MCF 10A (cell line): ENCODE results near the gene IDH2. TPM values are rescaled to one million over a fixed set of nuclear protein-coding genes. Genes with fewer than 3 reads are reported as not detected.

ENCODE experiments used
- BruUV-seq: library from RNA; stranded (reverse); fragments of 400-500 nt; replicated peaks from 2 replicates; lab custom pipeline; 2021; lab: Mats Ljungman, UMichigan
- CTCF ChIA-PET: fragments of 300-600 bp; sonication (Branson Sonifier 250); formaldehyde crosslinking; extraction: SDS; loops from one replicate; lab custom pipeline; 2021; ENCODE audit warnings: antibody characterized with exemption, inconsistent platforms; lab: Yijun Ruan, JAX
- POLR2A ChIA-PET: fragments of 300-600, 350-650 bp; sonication (Branson Sonifier 250); formaldehyde crosslinking; extraction: SDS; loops from one replicate; lab custom pipeline; 2020; ENCODE audit warnings: antibody characterized with exemption, inconsistent platforms; lab: Yijun Ruan, JAX
- DNase-seq: peaks from one replicate; pipeline ENCODE4 v3.0.0-alpha.2; 2018; ENCODE audit not compliant: unreplicated experiment
- H3K27ac Mint-ChIP-seq: one replicate; pipeline ENCODE4 v1.8.0; 2022; ENCODE audit warnings: mild to moderate bottlenecking, low read depth, mixed read lengths; ENCODE audit not compliant: unreplicated experiment
- H3K27me3 Mint-ChIP-seq: one replicate; pipeline ENCODE4 v1.8.0; 2022; ENCODE audit warnings: mixed read lengths; ENCODE audit not compliant: insufficient read depth, unreplicated experiment
- H3K36me3 Mint-ChIP-seq: one replicate; pipeline ENCODE4 v1.8.0; 2022; ENCODE audit warnings: mild to moderate bottlenecking, moderate library complexity, mixed read lengths; ENCODE audit not compliant: insufficient read depth, unreplicated experiment
- H3K4me1 Mint-ChIP-seq: one replicate; pipeline ENCODE4 v1.8.0; 2022; ENCODE audit warnings: mixed read lengths; ENCODE audit not compliant: insufficient read depth, unreplicated experiment
- H3K4me3 Mint-ChIP-seq: one replicate; pipeline ENCODE4 v1.8.0; 2022; ENCODE audit warnings: mild to moderate bottlenecking, moderate library complexity, mixed read lengths; ENCODE audit not compliant: unreplicated experiment
- H3K9me3 Mint-ChIP-seq: one replicate; pipeline ENCODE4 v1.8.0; 2022; ENCODE audit warnings: mixed read lengths; ENCODE audit not compliant: unreplicated experiment
- intact Hi-C: fragments of 100-400 bp; cut with micrococcal nuclease; formaldehyde crosslinking; loops from 2 replicates; pipeline ENCODE4 v1.14.1; 2022
- total RNA-seq: library from RNA; stranded (reverse); gene quantifications from 2 replicates; pipeline ENCODE4 v1.2.3, GENCODE V29; 2022
- TF ChIP-seq, protein P1 (sequence below): fragments of 200-600 bp; IDR thresholded peaks from one replicate; pipeline ENCODE4 v1.8.0; 2022; ENCODE audit warnings: antibody characterized with exemption, mild to moderate bottlenecking; ENCODE audit not compliant: unreplicated experiment

IDH2 gene
- total RNA-seq, 1 experiment from 2014 or later, result 10.2 TPM

DNA sequence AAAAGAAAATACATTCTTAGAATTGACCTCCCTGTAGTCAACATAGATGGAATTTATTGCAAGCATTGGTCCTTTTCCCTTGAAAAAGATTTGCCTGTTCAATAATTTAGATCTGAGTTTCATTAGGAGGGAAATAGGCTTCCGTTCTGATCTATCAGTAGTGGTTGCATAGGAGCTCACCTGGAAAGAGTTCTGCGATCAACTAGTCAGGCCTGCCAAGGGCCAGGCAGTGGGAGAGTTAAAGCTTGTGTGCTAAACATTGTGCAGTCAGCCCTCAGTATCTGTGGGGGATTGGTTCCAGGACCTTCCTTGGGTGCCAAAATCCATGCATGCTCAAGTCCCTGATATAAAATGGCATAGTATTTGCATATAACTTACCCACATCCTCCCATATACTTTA is 29.6 kb upstream of the IDH2 start:
- no peak for DNase-seq
- POLR2A ChIA-PET, result interaction anchor here (0.5 kb wide), 1 partner anchor 54 kb away, joined by 3 read pairs; no protein-coding TSS in a partner anchor
- no TSS peak for BruUV-seq
- no peaks in the 10 kb centered on the region for H3K36me3 Mint-ChIP-seq
- peaks cover 28% of the 10 kb centered on the region for H3K27me3 Mint-ChIP-seq
- TF ChIP-seq, protein P1, sequence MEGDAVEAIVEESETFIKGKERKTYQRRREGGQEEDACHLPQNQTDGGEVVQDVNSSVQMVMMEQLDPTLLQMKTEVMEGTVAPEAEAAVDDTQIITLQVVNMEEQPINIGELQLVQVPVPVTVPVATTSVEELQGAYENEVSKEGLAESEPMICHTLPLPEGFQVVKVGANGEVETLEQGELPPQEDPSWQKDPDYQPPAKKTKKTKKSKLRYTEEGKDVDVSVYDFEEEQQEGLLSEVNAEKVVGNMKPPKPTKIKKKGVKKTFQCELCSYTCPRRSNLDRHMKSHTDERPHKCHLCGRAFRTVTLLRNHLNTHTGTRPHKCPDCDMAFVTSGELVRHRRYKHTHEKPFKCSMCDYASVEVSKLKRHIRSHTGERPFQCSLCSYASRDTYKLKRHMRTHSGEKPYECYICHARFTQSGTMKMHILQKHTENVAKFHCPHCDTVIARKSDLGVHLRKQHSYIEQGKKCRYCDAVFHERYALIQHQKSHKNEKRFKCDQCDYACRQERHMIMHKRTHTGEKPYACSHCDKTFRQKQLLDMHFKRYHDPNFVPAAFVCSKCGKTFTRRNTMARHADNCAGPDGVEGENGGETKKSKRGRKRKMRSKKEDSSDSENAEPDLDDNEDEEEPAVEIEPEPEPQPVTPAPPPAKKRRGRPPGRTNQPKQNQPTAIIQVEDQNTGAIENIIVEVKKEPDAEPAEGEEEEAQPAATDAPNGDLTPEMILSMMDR, result no peak
- CTCF ChIA-PET, result no interaction called here
- no peaks in the 10 kb centered on the region for H3K4me1 Mint-ChIP-seq
- intact Hi-C loops, result no loop called here
- H3K27ac Mint-ChIP-seq, result no peak overlapping the region
- no peaks in the 10 kb centered on the region for H3K9me3 Mint-ChIP-seq
- H3K4me3 Mint-ChIP-seq, result no peak overlapping the region

DNA sequence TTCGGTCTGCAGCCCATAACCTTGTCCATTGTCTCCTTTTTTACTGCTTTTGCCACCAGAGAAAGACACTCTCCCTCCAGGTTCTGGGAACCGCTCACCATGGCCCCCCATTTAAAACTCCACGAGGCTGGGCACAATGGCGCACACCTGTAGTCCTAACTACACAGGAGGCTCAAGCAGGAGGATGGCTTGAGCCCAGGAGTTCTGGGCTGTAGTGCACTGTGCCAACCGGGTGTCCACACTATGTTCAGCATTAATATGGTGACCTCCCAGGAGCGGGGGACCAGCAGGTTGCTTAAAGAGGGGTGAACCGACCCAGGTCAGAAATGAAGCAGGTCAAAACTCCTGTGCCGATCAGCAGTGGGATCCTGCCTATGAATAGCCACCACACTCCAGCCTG is 28.0 kb upstream of the IDH2 start:
- H3K9me3 Mint-ChIP-seq, result no peaks in the 10 kb centered on the region
- H3K27me3 Mint-ChIP-seq, result peaks cover 28% of the 10 kb centered on the region
- no peak overlapping the region for H3K27ac Mint-ChIP-seq
- intact Hi-C loops, result no loop called here
- TF ChIP-seq, protein P1, result no peak
- no peak for DNase-seq
- CTCF ChIA-PET, result no interaction called here
- no peaks in the 10 kb centered on the region for H3K4me1 Mint-ChIP-seq
- no peak overlapping the region for H3K4me3 Mint-ChIP-seq
- no peaks in the 10 kb centered on the region for H3K36me3 Mint-ChIP-seq
- POLR2A ChIA-PET, result no interaction called here
- no TSS peak for BruUV-seq

DNA sequence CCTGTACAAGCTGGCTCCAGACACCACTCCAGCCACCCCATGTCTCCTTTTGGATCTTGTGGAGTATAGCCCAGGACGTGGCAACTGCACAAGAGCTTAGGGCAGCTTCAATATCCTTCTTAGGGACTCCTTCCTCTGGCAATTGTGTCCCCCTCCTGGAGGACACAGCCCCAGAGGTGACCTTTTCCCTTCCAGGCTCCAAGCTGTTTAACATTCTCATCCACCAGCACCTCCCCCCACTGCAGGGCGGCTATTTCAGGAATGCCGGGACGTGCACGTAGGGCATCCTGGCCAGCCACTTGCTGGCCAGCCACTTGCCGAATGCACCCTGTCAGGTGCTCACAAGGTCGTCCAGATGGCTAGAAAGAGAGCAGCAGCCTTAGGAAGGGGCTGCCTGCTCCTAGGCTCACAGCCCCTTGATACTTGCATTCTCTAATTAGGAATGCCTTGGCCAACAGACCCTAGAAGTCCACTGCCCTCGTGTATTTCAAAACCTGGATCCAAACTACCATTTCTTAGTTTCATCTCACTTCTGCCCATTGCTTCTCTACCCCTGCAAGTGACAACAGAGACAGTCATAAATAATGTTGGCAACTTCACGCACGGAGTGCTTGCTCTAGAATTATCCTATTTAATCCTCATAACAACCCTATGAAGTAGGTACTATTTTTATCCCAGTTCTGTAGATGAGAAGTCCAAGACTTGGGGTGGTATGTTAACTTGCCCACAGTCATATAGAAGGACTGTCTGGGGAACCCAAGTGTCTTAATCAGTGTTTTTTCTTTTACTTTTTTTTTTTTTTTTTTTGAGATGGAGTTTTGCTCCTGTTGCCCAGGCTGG is 24.5 kb upstream of the IDH2 start:
- Mint-ChIP-seq H3K27me3 (peaks cover 13% of the 10 kb centered on the region), H3K4me1 (no peaks in the 10 kb centered on the region), H3K4me3 (no peak overlapping the region), H3K9me3 (no peaks in the 10 kb centered on the region), H3K36me3 (no peaks in the 10 kb centered on the region), H3K27ac (no peak overlapping the region)
- no peak for DNase-seq
- intact Hi-C loops, result no loop called here
- POLR2A ChIA-PET, result interaction anchor here (0.8 kb wide), 1 partner anchor 106 kb away, joined by 3 read pairs; no protein-coding TSS in a partner anchor
- TF ChIP-seq, protein P1, result no peak
- BruUV-seq, result no TSS peak
- CTCF ChIA-PET, result interaction anchor here (0.6 to 1.0 kb wide), 4 partner anchors 17 to 624 kb away, joined by 3 to 4 read pairs (median 3); no protein-coding TSS in a partner anchor

DNA sequence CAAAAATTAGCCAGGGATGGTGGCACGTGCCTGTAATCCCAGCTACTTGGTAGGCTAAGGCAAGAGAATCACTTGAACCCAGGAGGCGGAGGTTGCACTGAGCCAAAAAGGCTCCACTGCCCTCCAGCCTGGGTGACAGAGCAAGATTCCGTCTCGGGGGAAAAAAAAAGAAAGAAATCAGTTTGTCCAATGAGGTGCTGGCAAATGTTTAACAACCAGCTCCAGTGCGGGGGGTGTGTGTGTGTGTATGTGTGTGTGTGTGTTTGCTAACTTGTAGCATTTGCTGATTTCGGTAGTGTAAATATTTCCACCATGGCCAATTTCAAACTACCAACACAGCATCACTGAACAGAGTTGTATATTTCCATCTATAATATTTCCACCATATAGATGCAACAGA is 23.8 kb upstream of the IDH2 start:
- H3K27me3 Mint-ChIP-seq, result peaks cover 13% of the 10 kb centered on the region
- H3K4me1 Mint-ChIP-seq, result no peaks in the 10 kb centered on the region
- TF ChIP-seq, protein P1, result no peak
- intact Hi-C loops, result no loop called here
- ChIA-PET CTCF (interaction anchor here (0.5 to 1.1 kb wide), 5 partner anchors 107 to 623 kb away, joined by 3 to 4 read pairs (median 3); no protein-coding TSS in a partner anchor), POLR2A (interaction anchor here (0.8 kb wide), 1 partner anchor 107 kb away, joined by 3 read pairs; no protein-coding TSS in a partner anchor)
- H3K27ac Mint-ChIP-seq, result no peak overlapping the region
- BruUV-seq, result no TSS peak
- H3K4me3 Mint-ChIP-seq, result no peak overlapping the region
- DNase-seq, result no peak
- no peaks in the 10 kb centered on the region for H3K36me3 Mint-ChIP-seq
- H3K9me3 Mint-ChIP-seq, result no peaks in the 10 kb centered on the region
